ENCODE results near the gene UPK3BL1.
"Not testable (repeated sequence)": the region's sequence is repeated elsewhere in the genome, so short reads cannot be mapped to it uniquely, and the experiment has no call there.

DNA sequence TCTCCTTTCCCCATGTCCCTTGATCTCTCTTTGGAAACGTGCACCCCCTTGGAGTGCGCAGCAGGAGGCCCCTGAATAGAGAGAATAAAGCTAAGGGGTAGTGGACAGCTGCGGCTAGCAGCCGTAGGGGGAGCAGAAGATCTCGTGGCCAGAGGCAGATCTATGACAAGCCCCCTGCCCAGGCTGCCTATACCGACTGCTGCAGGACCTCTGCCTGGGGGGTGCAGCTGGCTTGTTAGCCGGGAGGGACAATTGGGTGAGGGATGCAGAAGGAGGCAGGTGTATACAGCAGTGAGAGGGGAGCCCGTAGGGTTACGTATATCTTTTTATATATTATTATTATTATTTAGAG, 29.3 kb upstream of the UPK3BL1 start:
- TF ChIP-seq, protein P1, sequence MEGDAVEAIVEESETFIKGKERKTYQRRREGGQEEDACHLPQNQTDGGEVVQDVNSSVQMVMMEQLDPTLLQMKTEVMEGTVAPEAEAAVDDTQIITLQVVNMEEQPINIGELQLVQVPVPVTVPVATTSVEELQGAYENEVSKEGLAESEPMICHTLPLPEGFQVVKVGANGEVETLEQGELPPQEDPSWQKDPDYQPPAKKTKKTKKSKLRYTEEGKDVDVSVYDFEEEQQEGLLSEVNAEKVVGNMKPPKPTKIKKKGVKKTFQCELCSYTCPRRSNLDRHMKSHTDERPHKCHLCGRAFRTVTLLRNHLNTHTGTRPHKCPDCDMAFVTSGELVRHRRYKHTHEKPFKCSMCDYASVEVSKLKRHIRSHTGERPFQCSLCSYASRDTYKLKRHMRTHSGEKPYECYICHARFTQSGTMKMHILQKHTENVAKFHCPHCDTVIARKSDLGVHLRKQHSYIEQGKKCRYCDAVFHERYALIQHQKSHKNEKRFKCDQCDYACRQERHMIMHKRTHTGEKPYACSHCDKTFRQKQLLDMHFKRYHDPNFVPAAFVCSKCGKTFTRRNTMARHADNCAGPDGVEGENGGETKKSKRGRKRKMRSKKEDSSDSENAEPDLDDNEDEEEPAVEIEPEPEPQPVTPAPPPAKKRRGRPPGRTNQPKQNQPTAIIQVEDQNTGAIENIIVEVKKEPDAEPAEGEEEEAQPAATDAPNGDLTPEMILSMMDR (IDR thresholded peaks at IDR 0.05), result not testable (repeated sequence)
- TF ChIP-seq POLR2A (IDR thresholded peaks at IDR 0.05), result not testable (repeated sequence)

Data from thyroid gland (tissue), 4 donors.